GM18870 (cell line): ENCODE measurements around the gene POLH.
"Not testable (repeated sequence)": the region's sequence is repeated elsewhere in the genome, so short reads cannot be mapped to it uniquely, and the experiment has no call there.

Experiments
- ATAC-seq: cut with Tn5 transposase; IDR thresholded peaks from one replicate; pipeline ENCODE4 v1.9.1; 2021; ENCODE audit warnings: moderate library complexity; ENCODE audit not compliant: unreplicated experiment

Gene POLH

DNA sequence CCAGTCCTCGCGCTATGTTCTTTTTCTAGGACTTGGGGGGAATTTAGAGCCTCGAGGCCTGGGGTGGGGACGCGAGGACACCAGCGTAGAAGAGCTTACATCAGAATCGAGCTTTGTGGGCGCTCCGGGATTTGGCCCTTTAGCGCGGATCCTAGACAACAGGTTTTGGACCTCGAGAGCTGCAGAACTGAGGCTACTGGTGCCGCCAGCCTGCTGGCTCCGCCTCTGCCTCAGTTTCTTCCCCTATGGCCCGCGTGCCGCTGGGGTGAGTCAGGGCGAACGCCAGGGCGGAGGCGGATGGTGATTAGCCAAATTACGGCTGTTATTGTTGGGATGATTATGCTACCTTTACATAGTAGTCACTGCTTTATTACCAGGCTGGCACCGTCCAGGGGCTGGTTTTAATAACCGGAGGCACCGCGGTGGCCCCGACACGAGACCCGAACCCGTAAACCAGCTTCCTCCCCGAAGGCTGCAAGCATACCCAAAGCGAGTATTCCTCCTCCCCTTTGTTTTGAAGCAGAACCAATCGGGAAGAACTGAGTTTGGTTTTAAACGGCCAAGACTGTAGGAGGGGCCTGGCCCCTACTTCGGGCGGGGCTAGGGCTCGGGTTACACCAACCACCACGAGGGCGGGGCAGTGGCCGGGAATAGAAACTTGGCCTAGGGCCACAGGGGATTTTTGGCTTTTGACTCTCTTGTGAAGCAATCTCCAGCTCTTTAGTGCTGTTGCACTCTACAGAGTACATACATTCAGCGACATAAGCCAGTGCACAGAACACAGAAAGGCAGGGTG, 53.7 kb downstream of the POLH start:
- ATAC-seq: peak; percentile 62

DNA sequence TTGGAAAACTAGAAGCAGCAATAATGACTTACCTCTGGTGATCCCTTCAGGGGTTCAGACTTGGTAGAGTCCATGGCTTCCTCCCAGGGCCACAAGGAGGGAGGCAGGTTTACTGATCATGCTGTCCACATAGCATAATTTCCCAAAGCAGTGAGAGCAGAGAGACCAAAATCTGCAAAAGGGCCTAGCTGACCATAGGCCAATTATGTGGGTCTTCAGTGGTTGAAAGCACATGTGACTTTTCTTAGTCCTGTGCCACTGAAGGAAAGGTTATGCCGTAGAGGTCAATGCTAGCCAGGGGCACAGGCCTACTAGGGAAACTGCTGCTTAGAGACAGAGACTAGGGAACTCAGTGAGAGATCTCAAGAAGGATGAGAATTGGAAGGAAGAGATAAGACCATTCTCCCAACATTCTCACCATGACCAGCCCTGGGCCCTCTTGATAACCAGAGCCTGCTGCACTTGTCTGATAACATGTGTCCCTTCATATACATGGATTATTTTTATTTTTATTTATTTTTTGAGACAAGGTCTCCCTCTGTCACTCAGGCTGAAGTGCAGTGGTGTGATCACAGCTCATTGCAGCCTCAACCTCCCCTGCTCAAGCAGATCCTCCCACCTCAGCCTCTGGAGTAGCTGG, 55.1 kb downstream of the POLH start:
- ATAC-seq: no peak

DNA sequence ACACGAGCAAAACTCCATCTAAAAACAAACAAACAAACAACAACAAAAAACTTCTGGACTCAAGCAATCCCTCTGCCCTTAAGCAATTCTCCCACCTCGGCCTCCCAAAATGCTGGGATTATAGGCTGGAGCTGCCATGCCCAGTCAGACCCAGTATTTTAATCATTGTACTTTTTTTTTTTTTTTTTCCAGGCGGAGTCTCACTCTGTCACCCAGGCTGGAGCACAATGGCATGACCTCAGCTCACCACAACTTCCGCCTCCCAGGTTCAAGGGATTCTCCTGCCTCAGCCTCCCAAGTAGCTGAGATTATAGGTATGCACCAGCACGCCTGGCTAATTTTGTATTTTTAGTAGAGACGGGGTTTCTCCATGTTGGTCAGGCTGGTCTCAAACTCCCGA, 57.0 kb downstream of the POLH start:
- ATAC-seq: not testable (repeated sequence)

DNA sequence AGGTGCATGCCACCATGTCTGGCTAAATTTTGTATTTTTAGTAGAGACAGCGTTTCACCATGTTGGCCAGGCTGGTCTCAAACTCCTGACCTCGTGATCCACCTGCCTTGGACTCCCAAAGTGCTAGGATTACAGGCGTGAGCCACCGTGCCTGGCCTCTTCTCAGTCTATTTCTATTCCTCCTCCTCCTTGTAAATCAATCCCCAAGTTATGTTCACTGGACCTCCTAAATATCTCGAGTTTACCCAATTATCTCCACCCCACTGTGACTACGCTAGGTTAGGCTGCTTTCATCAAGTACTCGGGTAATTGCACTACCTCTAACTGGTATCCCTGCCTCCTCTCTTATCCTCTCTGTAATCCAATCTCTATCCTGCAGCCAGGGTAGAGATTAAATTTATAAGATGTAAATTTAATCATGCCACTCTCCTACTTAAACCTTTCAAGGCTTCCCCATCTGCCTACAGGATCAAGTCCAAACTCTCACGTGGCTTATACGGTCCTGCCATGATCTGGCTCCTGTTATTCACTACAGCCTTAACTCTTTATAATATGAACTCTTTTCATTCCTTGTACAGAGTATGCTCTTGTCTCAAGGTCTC, 58.8 kb downstream of the POLH start:
- ATAC-seq: no peak

DNA sequence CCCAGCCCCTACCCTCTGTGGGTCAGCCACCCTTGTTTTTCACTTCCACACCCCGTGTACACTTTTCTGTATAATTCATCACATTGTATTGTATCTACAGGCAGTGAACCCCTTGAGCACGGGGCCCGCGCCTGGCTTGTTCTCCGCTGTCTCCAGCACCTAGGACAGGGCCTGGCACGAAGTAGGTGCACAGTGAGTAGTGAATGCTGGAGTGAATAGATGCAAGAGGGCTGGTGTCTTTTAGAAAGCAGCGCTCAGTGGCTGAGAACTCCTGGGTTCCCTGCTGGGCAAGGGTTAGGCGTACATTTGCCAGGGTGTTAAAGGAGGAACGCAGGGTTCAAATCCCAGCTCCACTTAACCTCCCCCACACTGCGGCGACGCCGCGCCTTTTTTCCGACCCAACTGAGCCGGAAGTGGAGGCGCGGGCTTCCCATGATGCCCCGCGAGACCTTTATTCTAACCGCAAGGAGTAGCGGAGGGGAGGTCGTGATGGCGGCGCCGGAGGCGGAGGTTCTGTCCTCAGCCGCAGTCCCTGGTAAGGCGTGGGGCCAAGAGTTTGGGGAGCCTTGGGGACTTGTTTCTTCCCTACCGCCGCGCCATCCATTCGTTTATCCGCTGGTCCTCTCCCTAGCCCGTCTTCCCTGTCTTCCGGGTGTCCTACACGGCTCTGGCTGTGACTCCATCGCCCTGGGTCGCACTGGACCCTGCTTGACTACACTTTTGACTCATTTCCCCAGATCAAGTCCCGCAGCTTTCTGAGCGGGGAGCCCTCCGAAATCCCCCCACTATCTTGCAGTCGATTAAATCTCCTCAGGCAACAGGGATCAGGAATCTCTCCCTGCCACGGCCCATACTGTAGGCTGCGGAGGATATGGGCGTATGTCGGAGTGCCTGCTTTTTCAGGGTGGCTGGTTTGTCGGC, 59.7 kb downstream of the POLH start, which contains the start of gene MAD2L1BP:
MAD2L1BP (plus strand) TSS at position 454 of the 921 bp plus-strand sequence; CDS start at position 490, 36 bp downstream.
- no peak for ATAC-seq

DNA sequence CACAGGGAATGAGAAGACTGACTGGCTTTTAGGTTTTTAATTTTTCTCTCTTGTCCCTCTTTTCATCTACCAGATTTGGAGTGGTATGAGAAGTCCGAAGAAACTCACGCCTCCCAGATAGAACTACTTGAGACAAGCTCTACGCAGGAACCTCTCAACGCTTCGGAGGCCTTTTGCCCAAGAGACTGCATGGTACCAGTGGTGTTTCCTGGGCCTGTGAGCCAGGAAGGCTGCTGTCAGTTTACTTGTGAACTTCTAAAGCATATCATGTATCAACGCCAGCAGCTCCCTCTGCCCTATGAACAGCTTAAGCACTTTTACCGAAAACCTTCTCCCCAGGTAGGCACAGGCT, 60.3 kb downstream of the POLH start:
- no peak for ATAC-seq

DNA sequence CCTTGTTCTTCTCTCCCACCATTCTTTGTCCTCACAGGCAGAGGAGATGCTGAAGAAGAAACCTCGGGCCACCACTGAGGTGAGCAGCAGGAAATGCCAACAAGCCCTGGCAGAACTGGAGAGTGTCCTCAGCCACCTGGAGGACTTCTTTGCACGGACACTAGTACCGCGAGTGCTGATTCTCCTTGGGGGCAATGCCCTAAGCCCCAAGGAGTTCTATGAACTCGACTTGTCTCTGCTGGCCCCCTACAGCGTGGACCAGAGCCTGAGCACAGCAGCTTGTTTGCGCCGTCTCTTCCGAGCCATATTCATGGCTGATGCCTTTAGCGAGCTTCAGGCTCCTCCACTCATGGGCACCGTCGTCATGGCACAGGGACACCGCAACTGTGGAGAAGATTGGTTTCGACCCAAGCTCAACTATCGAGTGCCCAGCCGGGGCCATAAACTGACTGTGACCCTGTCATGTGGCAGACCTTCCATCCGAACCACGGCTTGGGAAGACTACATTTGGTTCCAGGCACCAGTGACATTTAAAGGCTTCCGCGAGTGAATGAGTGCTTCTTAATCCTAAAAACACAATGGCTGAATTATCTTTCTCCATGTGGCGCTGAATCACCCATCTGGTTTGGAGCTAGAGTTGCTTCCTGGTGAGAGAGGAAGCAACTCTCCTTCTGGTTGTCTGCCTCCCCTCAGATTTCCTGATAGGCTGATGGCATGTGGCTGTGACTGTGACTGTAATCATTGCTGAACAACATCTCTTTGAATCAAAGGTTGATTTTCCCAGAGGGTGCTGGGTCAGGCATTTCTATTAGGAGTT, 64.2 kb downstream of the POLH start:
- no peak for ATAC-seq

DNA sequence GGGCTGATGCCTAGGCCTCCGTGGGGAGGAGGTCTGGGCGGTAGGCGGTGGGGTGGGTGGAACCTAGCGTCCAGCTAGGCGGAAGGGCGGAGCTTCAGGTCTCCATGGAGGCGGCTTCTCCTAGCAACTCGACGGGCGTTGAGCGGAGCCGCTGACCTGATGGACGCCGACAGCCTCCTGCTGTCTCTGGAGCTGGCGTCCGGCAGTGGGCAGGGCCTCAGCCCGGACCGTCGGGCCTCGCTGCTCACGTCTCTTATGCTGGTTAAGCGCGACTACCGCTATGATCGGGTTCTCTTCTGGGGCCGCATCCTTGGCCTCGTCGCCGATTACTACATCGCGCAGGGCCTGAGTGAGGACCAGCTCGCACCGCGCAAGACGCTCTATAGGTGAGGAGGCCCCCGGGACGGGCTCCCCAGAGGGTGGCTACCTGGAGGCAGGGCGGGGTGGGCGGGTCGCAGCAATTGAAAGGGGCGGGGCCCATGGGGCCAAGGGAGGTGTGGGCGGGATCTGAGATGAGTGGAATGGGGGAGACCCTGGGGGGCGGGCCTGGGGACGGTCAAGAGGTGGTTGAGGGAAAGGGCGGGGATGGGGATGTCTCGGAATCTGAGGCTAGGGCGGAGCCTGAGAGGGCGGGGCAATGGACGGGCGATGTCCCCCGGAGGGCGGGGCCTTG, 69.1 kb downstream of the POLH start, which contains the start of gene RSPH9:
RSPH9 (plus strand) TSS at position 97 of the 673 bp plus-strand sequence; CDS start at position 160, 63 bp downstream.
- no peak for ATAC-seq

DNA sequence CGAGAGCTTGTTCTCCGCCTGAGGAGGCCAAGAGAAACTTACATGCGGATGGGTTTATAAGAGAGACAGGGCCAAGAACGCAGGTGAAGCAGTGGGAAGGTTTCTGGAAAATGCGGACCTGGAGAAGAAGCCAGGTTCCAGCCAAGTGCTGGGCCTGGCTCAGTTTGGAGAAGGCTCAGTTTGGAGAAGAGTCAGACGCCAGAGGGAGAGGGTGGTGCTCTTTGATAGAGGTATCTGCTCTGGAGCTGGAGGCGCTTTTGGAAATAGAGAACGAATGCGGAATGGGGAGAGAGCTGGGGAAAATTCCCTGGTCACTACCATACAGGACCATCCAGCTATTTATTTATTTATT, 69.6 kb downstream of the POLH start:
- ATAC-seq: no peak

DNA sequence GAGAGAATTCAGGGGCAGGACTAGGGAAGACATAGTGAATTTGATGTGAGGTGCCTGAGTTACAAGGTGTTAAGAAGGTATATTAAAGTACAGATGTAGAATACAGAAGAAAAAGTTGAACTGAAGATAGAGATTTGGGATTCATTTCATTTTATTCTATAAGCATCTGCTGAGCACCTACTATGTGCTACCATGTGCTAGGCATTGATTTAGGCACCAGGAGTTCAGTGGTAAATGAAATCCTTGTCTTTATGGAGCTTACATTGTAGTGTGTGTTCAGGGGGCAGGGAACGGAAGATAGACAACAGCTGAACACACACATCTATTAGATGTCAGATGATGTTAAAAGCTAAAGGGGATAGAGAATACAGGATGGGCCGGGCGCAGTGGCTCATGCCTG, 71.6 kb downstream of the POLH start:
- no peak for ATAC-seq

DNA sequence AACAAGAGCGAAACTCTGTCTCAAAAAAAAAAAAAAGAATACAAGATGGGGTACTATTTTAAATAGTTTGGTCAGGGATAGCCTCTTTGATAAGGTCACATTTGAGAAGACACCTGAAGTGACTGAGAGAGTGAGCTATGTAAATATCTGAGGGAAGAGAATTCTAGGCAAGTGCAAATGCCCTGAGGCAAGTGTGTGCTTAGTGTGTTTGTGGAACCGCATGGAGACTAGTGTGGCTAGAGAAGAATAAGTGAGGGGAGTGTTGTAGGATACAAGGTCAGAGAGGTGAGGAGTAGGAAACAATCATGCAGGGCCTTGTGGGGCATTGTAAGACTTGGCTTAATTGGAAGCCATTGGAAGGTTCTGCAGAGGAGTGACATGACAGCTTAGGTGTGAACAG, 72.3 kb downstream of the POLH start:
- no peak for ATAC-seq

DNA sequence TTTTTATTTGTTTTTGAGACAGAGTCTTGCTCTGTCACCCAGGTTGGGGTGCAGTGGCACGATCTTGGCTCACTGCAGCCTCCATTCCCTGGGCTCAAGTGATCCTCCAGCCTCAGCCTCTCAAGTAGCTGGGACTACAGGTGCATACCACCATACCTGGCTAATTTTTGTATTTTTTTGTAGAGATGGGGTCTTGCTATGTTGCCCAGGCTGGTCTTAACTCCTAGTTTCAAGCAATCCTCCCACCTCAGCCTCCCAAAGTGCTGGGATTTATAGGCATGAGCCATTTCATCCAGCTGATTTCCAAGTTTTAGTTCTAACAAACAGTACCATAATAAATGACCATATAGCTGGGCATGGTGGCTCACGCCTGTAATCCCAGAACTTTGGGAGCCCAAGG, 76.8 kb downstream of the POLH start:
- ATAC-seq: not testable (repeated sequence)

DNA sequence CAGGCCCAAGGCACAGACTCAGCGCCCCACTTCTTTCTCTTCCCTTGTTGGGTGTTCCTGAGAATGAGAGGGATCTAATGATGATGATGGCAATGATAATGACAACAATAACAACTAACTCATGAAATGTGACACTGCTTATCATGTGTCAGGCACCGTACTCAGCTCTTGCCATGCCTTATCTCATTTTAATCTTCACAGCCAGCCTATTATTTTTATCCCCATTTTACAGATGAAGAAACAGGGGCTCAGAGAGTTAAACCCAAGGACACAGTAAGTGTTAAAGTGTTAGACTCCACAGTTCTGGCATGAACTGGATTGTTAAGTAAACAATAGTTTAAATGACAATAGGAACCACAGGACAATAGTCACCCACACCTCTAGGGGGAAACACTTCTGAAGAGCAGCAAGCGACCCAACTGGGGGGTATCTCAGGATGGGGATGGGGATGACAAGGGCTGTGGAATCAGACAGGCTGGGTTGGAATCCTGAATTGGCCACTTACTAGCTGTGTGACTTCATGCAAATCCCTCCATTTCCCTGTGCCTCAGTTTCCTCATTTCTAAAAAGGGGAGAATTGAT, 81.3 kb downstream of the POLH start:
- ATAC-seq: no peak

DNA sequence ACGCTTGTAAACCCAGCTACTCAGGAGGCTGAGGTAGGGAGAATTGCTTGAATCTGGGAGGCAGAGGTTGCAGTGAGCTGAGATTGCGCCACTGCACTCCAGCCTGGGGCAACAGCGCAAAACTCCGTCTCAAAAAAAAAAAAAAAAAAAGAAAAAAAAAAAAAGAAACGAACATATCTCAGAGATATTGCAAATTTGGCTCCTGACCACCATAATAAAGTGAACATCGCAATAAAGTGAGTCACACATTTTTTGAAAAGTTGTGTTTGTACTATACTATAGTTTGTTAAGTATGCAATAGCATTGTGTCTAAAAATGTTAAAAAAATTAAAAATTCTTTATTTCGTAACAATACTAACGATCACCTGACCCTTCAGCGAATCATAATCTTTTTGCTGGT, 82.2 kb downstream of the POLH start:
- no peak for ATAC-seq

DNA sequence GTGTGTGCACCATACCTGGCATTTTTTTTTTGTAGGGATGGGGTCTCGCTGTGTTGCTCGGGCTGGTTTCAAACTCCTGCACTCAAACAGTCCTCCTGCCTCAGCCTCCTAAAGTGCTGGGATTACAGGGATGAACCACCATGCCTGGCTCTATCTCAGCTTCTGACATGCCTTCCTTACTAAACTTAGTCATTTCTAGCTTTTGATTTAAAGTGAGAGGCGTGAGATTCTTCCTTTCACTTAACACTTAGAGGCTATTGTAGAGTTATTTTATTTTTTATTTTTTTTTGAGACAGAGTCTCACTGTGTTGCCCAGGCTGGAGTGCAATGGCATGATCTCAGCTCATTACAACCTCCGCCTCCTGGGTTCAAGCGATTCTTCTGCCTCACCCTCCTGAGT, 87.0 kb downstream of the POLH start:
- ATAC-seq: not testable (repeated sequence)
